HG02938 (cell line): ENCODE measurements around the gene KLHL26.
A peak's percentile ranks its signal among the peaks of the same experiment; 100 is the strongest.

Experiments
- ATAC-seq: cut with Tn5 transposase; IDR thresholded peaks from one replicate; pipeline ENCODE4 v1.9.1; 2021; ENCODE audit warnings: mild to moderate bottlenecking, moderate library complexity; ENCODE audit not compliant: unreplicated experiment

The KLHL26 gene

GRCh38 chr19:18612051-18612771, 24.6 kb upstream of the KLHL26 start:
- ATAC-seq, result no peak

- no peak for ATAC-seq
Observed at GRCh38 chr19:18612772-18613588, 23.8 kb upstream of the KLHL26 start, which contains the start of gene TMEM59L. TMEM59L (plus strand) TSS chr19:18612870; CDS start chr19:18612959, 89 bp downstream.

- ATAC-seq, result no peak
Observed at GRCh38 chr19:18613589-18614234, 23.1 kb upstream of the KLHL26 start.

GRCh38 chr19:18616023-18616422, 20.8 kb upstream of the KLHL26 start:
- no peak for ATAC-seq

- ATAC-seq, result no peak
Observed at GRCh38 chr19:18617562-18617961, 19.3 kb upstream of the KLHL26 start.

GRCh38 chr19:18618236-18618635, 18.6 kb upstream of the KLHL26 start:
- no peak for ATAC-seq

GRCh38 chr19:18620311-18620710, 16.5 kb upstream of the KLHL26 start:
- ATAC-seq, result no peak

GRCh38 chr19:18620902-18621301, 15.9 kb upstream of the KLHL26 start:
- no peak for ATAC-seq

- no peak for ATAC-seq
Observed at GRCh38 chr19:18626906-18627305, 9.9 kb upstream of the KLHL26 start.

- no peak for ATAC-seq
Observed at GRCh38 chr19:18629166-18630088, 7.4 kb upstream of the KLHL26 start.

- no peak for ATAC-seq
Observed at GRCh38 chr19:18633321-18633720, 3.5 kb upstream of the KLHL26 start.

- ATAC-seq, result no peak
Observed at GRCh38 chr19:18634612-18635297, 2.1 kb upstream of the KLHL26 start.

GRCh38 chr19:18635831-18636182, 1.0 kb upstream of the KLHL26 start:
- no peak for ATAC-seq

GRCh38 chr19:18636183-18636968, 452 bp upstream of the KLHL26 start:
- peak; percentile 83 for ATAC-seq

GRCh38 chr19:18637673-18638630, 1.1 kb downstream of the KLHL26 start:
- ATAC-seq, result no peak

GRCh38 chr19:18639706-18640243, 2.9 kb downstream of the KLHL26 start:
- ATAC-seq, result no peak

GRCh38 chr19:18644196-18645034, 7.6 kb downstream of the KLHL26 start:
- no peak for ATAC-seq
